ENCODE results near the gene PTH1R. TPM values are rescaled to one million over a fixed set of nuclear protein-coding genes. Genes with fewer than 3 reads are reported as not detected.

Gene PTH1R
- total and polyA plus RNA-seq, 4 donors: 7.8 to 25.0 (median 13.0) TPM

DNA sequence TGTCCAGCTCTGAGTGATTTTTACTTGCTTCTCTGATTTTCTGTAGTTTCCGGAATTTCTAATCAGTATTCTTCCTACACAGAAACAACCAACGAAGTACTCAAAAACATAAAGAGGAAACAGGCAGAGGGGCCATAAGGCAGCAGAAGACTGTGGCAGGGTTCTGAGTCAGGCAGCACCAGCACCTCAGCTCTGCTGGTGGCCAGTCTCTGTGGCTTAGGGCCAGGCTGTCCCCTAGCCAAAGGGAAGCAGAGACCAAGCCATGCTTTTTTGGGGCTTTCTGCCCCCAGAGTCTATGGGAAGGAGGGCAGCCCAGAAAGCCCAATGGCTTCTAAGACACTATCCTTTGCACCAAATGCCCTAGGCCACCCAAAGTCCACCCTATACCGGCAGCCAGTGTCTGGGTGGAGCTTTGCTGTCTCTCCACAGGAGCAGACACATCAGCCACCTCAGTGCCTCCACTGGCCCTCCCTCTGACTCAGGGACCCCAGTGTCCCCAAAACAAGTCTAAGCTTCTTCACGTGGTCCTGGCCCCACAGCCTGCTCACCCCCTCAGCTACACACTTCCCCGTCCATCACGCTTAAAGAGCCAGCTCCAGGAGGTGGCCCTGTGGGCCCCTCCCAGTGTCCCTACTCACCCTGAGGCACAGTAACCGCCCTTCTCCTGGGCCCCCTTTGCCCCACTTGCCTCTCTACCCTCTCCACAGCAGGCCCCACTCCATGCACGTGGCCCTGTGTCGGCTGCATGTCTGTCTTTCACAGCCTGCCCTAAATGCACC lies 52.8 kb downstream of the PTH1R start:
- Histone ChIP-seq H3K36me3 (ENCODE audit: control insufficient read depth, insufficient read depth, low read length) (peaks cover 39% of the 10 kb centered on the region), H3K9me3 (ENCODE audit: control insufficient read depth, insufficient read depth, low read length) (no peaks in the 10 kb centered on the region), H3K27me3 (ENCODE audit: control insufficient read depth, insufficient read depth, low read length) (no peaks in the 10 kb centered on the region), H3K27ac (ENCODE audit: low read depth, low read length) (peak overlapping the region; percentile 70), H3K4me3 (ENCODE audit: low read depth, low read length) (no peak overlapping the region), H3K4me1 (ENCODE audit: control insufficient read depth, insufficient read depth, low read length) (peaks cover 75% of the 10 kb centered on the region)
- DNase-seq (ENCODE audit: low read depth in 4 of 6, low spot score in 6 of 6): no peak
- 61% methylated on average over 8 of the region's 9 CpGs for WGBS (ENCODE audit: insufficient coverage)

DNA sequence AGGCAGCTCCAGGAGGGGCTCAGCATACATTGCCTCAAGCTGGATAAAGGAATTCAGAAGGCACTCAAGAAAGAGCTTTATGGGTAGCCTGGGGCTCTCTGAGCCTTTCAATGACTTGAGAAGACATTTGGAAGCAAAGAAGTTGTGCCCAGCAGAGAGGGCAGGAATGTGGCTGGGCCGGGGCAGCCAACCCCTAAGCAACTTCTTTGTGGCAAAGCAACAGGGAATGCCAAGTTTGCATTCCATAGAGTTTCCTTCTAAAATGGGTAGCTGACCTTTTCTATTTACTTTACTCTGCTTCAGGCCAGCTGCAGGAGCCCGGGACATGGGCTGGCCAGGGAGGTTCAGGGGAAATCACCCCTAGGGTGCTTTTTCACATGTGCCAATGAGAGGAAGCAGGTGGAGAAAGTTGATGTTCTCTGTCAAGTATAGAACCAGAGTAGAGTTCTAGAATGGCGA lies 53.5 kb downstream of the PTH1R start:
- H3K9me3 ChIP-seq (ENCODE audit: control insufficient read depth, insufficient read depth, low read length): no peaks in the 10 kb centered on the region
- 64% methylated on average over 2 of the region's 3 CpGs for WGBS (ENCODE audit: insufficient coverage)
- peaks cover 76% of the 10 kb centered on the region for H3K4me1 ChIP-seq (ENCODE audit: control insufficient read depth, insufficient read depth, low read length)
- DNase-seq (ENCODE audit: low read depth in 4 of 6, low spot score in 6 of 6): peak in 1 of 6 donors; percentile 39
- no peak overlapping the region for H3K4me3 ChIP-seq (ENCODE audit: low read depth, low read length)
- H3K36me3 ChIP-seq (ENCODE audit: control insufficient read depth, insufficient read depth, low read length): peaks cover 35% of the 10 kb centered on the region
- H3K27ac ChIP-seq (ENCODE audit: low read depth, low read length): peak overlapping the region; percentile 70
- H3K27me3 ChIP-seq (ENCODE audit: control insufficient read depth, insufficient read depth, low read length): no peaks in the 10 kb centered on the region

DNA sequence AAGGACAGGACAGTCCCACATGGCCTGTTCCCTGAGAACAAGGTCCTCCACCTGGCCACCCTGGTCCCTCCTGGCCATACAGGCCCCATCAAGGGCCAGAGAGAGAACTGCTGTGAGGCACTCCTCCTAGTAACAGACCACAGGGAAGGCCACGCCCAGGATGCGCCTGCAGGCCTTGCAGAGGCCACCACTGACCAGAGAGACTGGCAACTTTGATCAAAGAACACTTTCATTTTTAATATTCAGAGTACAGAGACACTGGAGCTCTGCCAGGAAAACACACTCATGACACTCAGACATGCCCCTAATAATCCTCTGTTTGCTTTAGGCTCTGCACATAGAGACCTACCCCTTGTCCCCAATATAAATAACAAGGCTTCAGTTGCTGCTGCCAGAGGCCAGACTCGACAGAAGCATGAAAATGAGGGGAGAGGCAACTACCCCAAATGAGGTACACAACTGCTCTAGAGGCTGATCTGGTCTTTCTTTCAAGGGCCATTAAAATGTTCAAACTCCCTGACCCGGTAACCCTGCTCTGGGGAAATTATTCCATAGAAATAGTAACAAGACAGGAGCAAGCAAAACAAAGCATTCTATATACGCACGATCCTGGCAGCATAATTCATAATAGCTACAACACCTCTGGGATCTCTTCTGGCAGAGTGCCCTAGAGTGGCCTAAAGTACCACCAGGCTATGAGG lies 54.3 kb downstream of the PTH1R start:
- WGBS (ENCODE audit: insufficient coverage): 50% methylated on average over 6 of the region's 6 CpGs
- peak in 2 of 6 donors; percentile 35 to 85 for DNase-seq (ENCODE audit: low read depth in 4 of 6, low spot score in 6 of 6)
- Histone ChIP-seq H3K9me3 (ENCODE audit: control insufficient read depth, insufficient read depth, low read length) (no peaks in the 10 kb centered on the region), H3K4me1 (ENCODE audit: control insufficient read depth, insufficient read depth, low read length) (peaks cover 68% of the 10 kb centered on the region), H3K27me3 (ENCODE audit: control insufficient read depth, insufficient read depth, low read length) (no peaks in the 10 kb centered on the region), H3K36me3 (ENCODE audit: control insufficient read depth, insufficient read depth, low read length) (peaks cover 28% of the 10 kb centered on the region), H3K27ac (ENCODE audit: low read depth, low read length) (peak overlapping the region; percentile 70), H3K4me3 (ENCODE audit: low read depth, low read length) (no peak overlapping the region)

DNA sequence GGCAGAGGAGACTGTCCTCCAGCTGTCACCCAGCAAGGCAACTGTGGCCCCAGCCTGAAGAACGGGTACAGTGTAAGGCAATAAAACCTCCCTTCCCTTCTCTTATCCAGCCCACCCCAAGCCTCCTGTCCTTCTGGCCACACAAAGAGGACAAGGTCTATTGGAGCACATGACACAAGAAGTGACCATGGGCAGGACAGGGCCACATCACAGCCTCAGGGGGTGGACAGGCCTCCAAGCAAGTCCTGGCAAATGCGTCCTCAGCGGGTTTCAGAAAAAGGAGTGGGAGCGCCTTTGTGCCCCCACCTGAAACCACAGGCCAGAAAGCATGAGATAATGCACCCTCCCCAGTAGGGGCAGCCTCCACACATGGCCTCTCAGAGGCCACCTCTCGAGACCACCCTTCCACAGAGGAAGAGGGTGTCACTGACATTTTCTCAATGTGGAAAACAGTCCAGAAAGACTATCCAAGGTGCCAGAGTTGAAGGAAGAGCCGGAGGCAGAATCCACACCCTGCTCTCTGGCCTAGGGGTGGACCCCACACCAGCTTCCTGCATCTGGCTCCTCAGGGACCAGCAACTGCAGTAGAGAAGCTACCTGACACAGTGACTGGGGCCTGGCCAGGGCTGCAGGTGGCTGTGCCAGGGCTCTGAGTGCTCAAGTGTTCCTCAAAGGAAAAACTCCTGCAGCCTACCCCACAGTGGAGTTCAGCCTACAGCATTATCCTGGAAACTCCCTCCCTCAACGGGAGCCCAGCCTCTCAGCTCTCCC lies 55.1 kb downstream of the PTH1R start:
- H3K4me3 ChIP-seq (ENCODE audit: low read depth, low read length): no peak overlapping the region
- H3K27ac ChIP-seq (ENCODE audit: low read depth, low read length): no peak overlapping the region
- 93% methylated on average over 6 of the region's 7 CpGs for WGBS (ENCODE audit: insufficient coverage)
- no peaks in the 10 kb centered on the region for H3K9me3 ChIP-seq (ENCODE audit: control insufficient read depth, insufficient read depth, low read length)
- no peak for DNase-seq (ENCODE audit: low read depth in 4 of 6, low spot score in 6 of 6)
- peaks cover 66% of the 10 kb centered on the region for H3K4me1 ChIP-seq (ENCODE audit: control insufficient read depth, insufficient read depth, low read length)
- H3K27me3 ChIP-seq (ENCODE audit: control insufficient read depth, insufficient read depth, low read length): no peaks in the 10 kb centered on the region
- H3K36me3 ChIP-seq (ENCODE audit: control insufficient read depth, insufficient read depth, low read length): peaks cover 29% of the 10 kb centered on the region

DNA sequence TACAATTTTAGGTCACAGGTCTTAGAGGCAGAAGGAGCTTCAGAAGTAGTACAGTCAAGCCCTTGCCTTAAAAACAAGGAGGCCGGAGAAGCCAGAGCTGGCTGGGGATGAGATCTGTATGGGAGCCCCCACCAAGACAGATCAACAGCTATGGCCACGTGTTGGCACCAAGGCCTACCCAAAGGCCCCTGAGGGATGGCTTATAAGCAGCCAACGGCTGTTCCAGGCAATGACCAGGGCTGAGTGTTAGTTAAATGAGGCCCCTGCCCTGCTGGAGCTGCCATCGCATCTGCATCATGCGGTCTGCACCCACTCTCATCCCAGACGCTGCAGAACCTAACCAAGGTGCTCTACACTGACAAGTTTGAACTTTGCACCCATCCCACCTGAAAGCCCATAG lies 55.7 kb downstream of the PTH1R start:
- WGBS (ENCODE audit: insufficient coverage): 75% methylated on average over 6 of the region's 6 CpGs
- no peak overlapping the region for H3K4me3 ChIP-seq (ENCODE audit: low read depth, low read length)
- H3K27me3 ChIP-seq (ENCODE audit: control insufficient read depth, insufficient read depth, low read length): no peaks in the 10 kb centered on the region
- H3K9me3 ChIP-seq (ENCODE audit: control insufficient read depth, insufficient read depth, low read length): no peaks in the 10 kb centered on the region
- no peak overlapping the region for H3K27ac ChIP-seq (ENCODE audit: low read depth, low read length)
- H3K4me1 ChIP-seq (ENCODE audit: control insufficient read depth, insufficient read depth, low read length): peaks cover 66% of the 10 kb centered on the region
- DNase-seq (ENCODE audit: low read depth in 4 of 6, low spot score in 6 of 6): no peak
- H3K36me3 ChIP-seq (ENCODE audit: control insufficient read depth, insufficient read depth, low read length): peaks cover 34% of the 10 kb centered on the region

DNA sequence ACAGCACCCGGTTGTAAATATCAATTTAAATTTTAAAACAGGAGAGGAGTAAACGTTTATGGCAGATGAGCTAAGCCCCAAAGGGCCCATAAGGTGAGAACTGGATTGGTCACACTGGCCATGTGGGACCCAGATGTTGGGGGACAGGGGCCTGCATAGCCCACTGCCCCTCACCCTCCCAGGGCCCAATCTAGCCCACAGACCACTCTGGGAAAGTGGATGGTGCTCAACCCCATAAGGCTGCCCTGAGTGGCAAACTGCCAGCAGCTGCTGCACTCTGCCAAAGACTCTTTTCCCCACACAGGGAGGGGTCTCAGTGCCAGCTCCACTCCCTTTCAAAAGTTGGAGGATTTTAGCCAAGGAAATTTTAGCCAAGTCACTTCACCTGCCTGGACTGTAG lies 56.6 kb downstream of the PTH1R start:
- Histone ChIP-seq H3K36me3 (ENCODE audit: control insufficient read depth, insufficient read depth, low read length) (peaks cover 38% of the 10 kb centered on the region), H3K4me1 (ENCODE audit: control insufficient read depth, insufficient read depth, low read length) (peaks cover 66% of the 10 kb centered on the region), H3K27ac (ENCODE audit: low read depth, low read length) (peak overlapping the region; percentile 40), H3K27me3 (ENCODE audit: control insufficient read depth, insufficient read depth, low read length) (no peaks in the 10 kb centered on the region), H3K9me3 (ENCODE audit: control insufficient read depth, insufficient read depth, low read length) (no peaks in the 10 kb centered on the region), H3K4me3 (ENCODE audit: low read depth, low read length) (no peak overlapping the region)
- peak in 5 of 6 donors; percentile 24 to 71 (median 36) for DNase-seq (ENCODE audit: low read depth in 4 of 6, low spot score in 6 of 6)
- WGBS (ENCODE audit: insufficient coverage): 22% methylated on average over 1 of the region's 2 CpGs

DNA sequence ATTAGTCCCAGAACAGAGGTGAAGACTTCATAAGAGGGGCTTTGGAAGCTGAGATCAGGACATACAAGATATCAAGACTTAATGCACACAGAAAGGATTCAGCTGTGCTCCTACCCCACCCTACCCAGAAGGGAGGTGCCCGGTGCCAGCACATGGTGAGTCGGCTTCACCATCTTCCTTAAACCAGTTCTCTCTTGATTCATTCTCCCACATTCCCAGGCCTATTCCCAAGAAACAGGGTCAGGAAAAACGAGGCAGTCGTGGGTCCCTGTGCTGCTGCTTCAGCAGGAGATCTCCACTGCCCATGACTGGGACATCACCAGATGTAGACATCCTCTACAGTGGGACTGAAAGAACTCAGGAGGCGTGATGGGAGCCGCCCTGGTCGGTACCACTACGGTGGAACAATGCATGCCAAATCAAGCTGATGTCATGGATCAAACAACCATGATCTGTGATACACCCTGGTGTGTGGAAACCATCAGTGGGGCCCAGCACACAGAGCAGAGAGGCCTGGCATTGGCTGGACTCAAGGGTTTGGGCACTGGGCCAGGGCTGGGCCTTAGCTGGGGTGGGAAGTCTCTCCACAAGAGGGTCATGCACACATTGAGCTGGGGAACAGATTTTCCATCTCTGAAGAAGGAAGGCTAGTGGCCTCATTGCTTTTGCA lies 57.1 kb downstream of the PTH1R start:
- peak in 1 of 6 donors; percentile 30 for DNase-seq (ENCODE audit: low read depth in 4 of 6, low spot score in 6 of 6)
- H3K36me3 ChIP-seq (ENCODE audit: control insufficient read depth, insufficient read depth, low read length): peaks cover 38% of the 10 kb centered on the region
- H3K9me3 ChIP-seq (ENCODE audit: control insufficient read depth, insufficient read depth, low read length): no peaks in the 10 kb centered on the region
- no peaks in the 10 kb centered on the region for H3K27me3 ChIP-seq (ENCODE audit: control insufficient read depth, insufficient read depth, low read length)
- WGBS (ENCODE audit: insufficient coverage): 63% methylated on average over 8 of the region's 8 CpGs
- peaks cover 60% of the 10 kb centered on the region for H3K4me1 ChIP-seq (ENCODE audit: control insufficient read depth, insufficient read depth, low read length)
- H3K4me3 ChIP-seq (ENCODE audit: low read depth, low read length): no peak overlapping the region
- peak overlapping the region; percentile 40 for H3K27ac ChIP-seq (ENCODE audit: low read depth, low read length)

DNA sequence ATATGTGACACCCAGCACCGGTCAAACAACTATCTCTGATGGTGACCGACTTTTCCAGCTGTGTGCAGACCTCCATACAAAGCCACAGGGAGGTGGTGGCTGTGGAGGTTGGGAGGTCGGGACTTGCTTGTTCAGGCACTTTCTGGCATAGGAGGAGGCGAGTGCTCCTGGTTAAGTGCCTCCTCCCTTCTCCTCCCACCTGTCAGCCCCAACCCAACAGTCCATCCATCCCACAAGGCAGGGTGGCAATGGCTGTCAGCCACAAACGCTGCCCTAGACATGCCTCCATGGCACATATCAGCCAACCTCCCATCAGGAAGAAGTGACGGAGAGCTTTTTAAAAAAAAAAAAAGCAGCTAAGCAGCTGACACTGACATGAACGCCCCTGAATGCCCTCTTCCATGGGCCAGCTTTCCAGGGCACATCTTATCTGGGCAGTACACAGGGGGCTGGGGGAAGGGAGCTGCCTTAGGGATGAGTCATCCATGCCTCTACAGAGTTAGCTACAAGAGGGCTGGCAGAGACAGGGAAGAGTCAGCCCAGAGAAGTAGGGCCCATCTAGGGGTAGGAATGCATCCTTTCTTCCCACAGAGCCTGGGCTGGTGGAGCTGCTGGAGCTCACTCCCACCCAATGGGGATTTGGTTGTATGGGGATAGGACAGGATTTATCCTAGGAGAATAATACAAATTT lies 57.8 kb downstream of the PTH1R start:
- 75% methylated on average over 3 of the region's 7 CpGs for WGBS (ENCODE audit: insufficient coverage)
- Histone ChIP-seq H3K27me3 (ENCODE audit: control insufficient read depth, insufficient read depth, low read length) (no peaks in the 10 kb centered on the region), H3K9me3 (ENCODE audit: control insufficient read depth, insufficient read depth, low read length) (no peaks in the 10 kb centered on the region), H3K36me3 (ENCODE audit: control insufficient read depth, insufficient read depth, low read length) (peaks cover 45% of the 10 kb centered on the region), H3K4me1 (ENCODE audit: control insufficient read depth, insufficient read depth, low read length) (peaks cover 53% of the 10 kb centered on the region), H3K4me3 (ENCODE audit: low read depth, low read length) (no peak overlapping the region), H3K27ac (ENCODE audit: low read depth, low read length) (peak overlapping the region; percentile 40)
- peak in 1 of 6 donors; percentile 50 for DNase-seq (ENCODE audit: low read depth in 4 of 6, low spot score in 6 of 6)
